Fibroblast of the conjunctiva (primary cell): ENCODE results near the gene PDE4D.

Experiments used
- DNase-seq: peaks from one replicate; pipeline ENCODE4 v3.0.0-alpha.2; 2010; ENCODE audit warnings: low read depth

Gene PDE4D

GRCh38 chr5:59547731-59548130, 345.8 kb downstream of the PDE4D start:
- DNase-seq: no peak

GRCh38 chr5:59544573-59544972, 349.0 kb downstream of the PDE4D start:
- DNase-seq: no peak

GRCh38 chr5:59543821-59544442, 349.6 kb downstream of the PDE4D start:
- no peak for DNase-seq

GRCh38 chr5:59542851-59543820, 350.4 kb downstream of the PDE4D start:
- DNase-seq: no peak

GRCh38 chr5:59542306-59542705, 351.2 kb downstream of the PDE4D start:
- no peak for DNase-seq

- no peak for DNase-seq
Observed at GRCh38 chr5:59540366-59540765, 353.2 kb downstream of the PDE4D start.

- no peak for DNase-seq
Observed at GRCh38 chr5:59538750-59539121, 354.8 kb downstream of the PDE4D start.

- DNase-seq: no peak
Observed at GRCh38 chr5:59537961-59538749, 355.4 kb downstream of the PDE4D start.

- no peak for DNase-seq
Observed at GRCh38 chr5:59536875-59537274, 356.7 kb downstream of the PDE4D start.

GRCh38 chr5:59535561-59535960, 358.0 kb downstream of the PDE4D start:
- no peak for DNase-seq

GRCh38 chr5:59533730-59534108, 359.8 kb downstream of the PDE4D start:
- DNase-seq: no peak

- no peak for DNase-seq
Observed at GRCh38 chr5:59532979-59533729, 360.4 kb downstream of the PDE4D start.

GRCh38 chr5:59529239-59529638, 364.3 kb downstream of the PDE4D start:
- no peak for DNase-seq

- no peak for DNase-seq
Observed at GRCh38 chr5:59528202-59528862, 365.2 kb downstream of the PDE4D start.

GRCh38 chr5:59525957-59526356, 367.6 kb downstream of the PDE4D start:
- DNase-seq: no peak

GRCh38 chr5:59525311-59525710, 368.2 kb downstream of the PDE4D start:
- no peak for DNase-seq

- DNase-seq: no peak
Observed at GRCh38 chr5:59522201-59522831, 371.2 kb downstream of the PDE4D start.

- no peak for DNase-seq
Observed at GRCh38 chr5:59521476-59521875, 372.1 kb downstream of the PDE4D start.

- no peak for DNase-seq
Observed at GRCh38 chr5:59519338-59519737, 374.2 kb downstream of the PDE4D start.

GRCh38 chr5:59517926-59518585, 375.5 kb downstream of the PDE4D start:
- no peak for DNase-seq
